ENCODE data around the gene ZNF124. TPM values are rescaled to one million over a fixed set of nuclear protein-coding genes. Genes with fewer than 3 reads are reported as not detected.

The ZNF124 gene
- total and polyA plus RNA-seq, 3 donors from 2014 or later = 12.9 to 22.0 (median 17.3) TPM

GRCh38 chr1:247185667-247186066 lies 13.8 kb upstream of the ZNF124 start:
- H3K36me3 ChIP-seq (ENCODE audit: low read depth, missing control alignments) = no peaks in the 10 kb centered on the region
- TF ChIP-seq POLR2A (IDR thresholded peaks at IDR 0.05) = no peak
- intact Hi-C loops (cut with DNase I; ENCODE audit: low total_unique reads) = no loop called here
- H3K4me1 ChIP-seq = no peaks in the 10 kb centered on the region
- H3K4me3 ChIP-seq = no peak overlapping the region
- no peaks in the 10 kb centered on the region for H3K9me3 ChIP-seq
- DNase-seq = no peak
- 50 to 68% methylated on average over 4 of the region's 4 CpGs for whole genome bisulfite sequencing, 2 donors
- H3K27ac ChIP-seq = peak overlapping the region in 1 of 2 donors; percentile 33
- H3K27me3 ChIP-seq = no peaks in the 10 kb centered on the region

GRCh38 chr1:247184254-247184653 lies 12.4 kb upstream of the ZNF124 start:
- DNase-seq = no peak
- Histone ChIP-seq H3K27ac (peak overlapping the region in 1 of 2 donors; percentile 33), H3K27me3 (no peaks in the 10 kb centered on the region), H3K9me3 (no peaks in the 10 kb centered on the region), H3K4me1 (no peaks in the 10 kb centered on the region), H3K36me3 (ENCODE audit: low read depth, missing control alignments) (no peaks in the 10 kb centered on the region), H3K4me3 (no peak overlapping the region)
- intact Hi-C loops (cut with DNase I; ENCODE audit: low total_unique reads) = no loop called here
- 90 to 93% methylated on average over 3 to 4 of the region's 4 CpGs for WGBS, 2 donors
- no peak for TF ChIP-seq CTCF (IDR thresholded peaks at IDR 0.05)
- no peak for TF ChIP-seq POLR2A (IDR thresholded peaks at IDR 0.05)

- no peaks in the 10 kb centered on the region for H3K4me1 ChIP-seq
- TF ChIP-seq POLR2A (IDR thresholded peaks at IDR 0.05) = no peak
- no peak for TF ChIP-seq CTCF (IDR thresholded peaks at IDR 0.05)
- no peak overlapping the region for H3K27ac ChIP-seq
- no peaks in the 10 kb centered on the region for H3K36me3 ChIP-seq (ENCODE audit: low read depth, missing control alignments)
- no peak overlapping the region for H3K4me3 ChIP-seq
- intact Hi-C loops (cut with DNase I; ENCODE audit: low total_unique reads) = no loop called here
- H3K27me3 ChIP-seq = no peaks in the 10 kb centered on the region
- peak; percentile 51 for DNase-seq
- no peaks in the 10 kb centered on the region for H3K9me3 ChIP-seq
- 65 to 78% methylated on average over 7 of the region's 7 CpGs for WGBS, 2 donors
Measured at GRCh38 chr1:247182994-247183393, 11.2 kb upstream of the ZNF124 start.

GRCh38 chr1:247180581-247180980 lies 8.8 kb upstream of the ZNF124 start:
- Histone ChIP-seq H3K4me1 (no peaks in the 10 kb centered on the region), H3K36me3 (ENCODE audit: low read depth, missing control alignments) (no peaks in the 10 kb centered on the region), H3K27ac (no peak overlapping the region), H3K9me3 (no peaks in the 10 kb centered on the region), H3K27me3 (no peaks in the 10 kb centered on the region), H3K4me3 (no peak overlapping the region)
- intact Hi-C loops (cut with DNase I; ENCODE audit: low total_unique reads) = no loop called here
- TF ChIP-seq POLR2A (IDR thresholded peaks at IDR 0.05) (no peak), CTCF (IDR thresholded peaks at IDR 0.05) (no peak)
- DNase-seq = no peak
- WGBS, 2 donors = 95 to 97% methylated on average over 5 of the region's 5 CpGs

- DNase-seq = no peak
- Histone ChIP-seq H3K4me1 (no peaks in the 10 kb centered on the region), H3K36me3 (ENCODE audit: low read depth, missing control alignments) (no peaks in the 10 kb centered on the region), H3K27ac (no peak overlapping the region), H3K27me3 (no peaks in the 10 kb centered on the region), H3K4me3 (no peak overlapping the region), H3K9me3 (no peaks in the 10 kb centered on the region)
- TF ChIP-seq POLR2A (IDR thresholded peaks at IDR 0.05) (no peak), CTCF (IDR thresholded peaks at IDR 0.05) (no peak)
- intact Hi-C loops (cut with DNase I; ENCODE audit: low total_unique reads) = no loop called here
Measured at GRCh38 chr1:247177755-247178154, 5.9 kb upstream of the ZNF124 start.
